Astrocyte of the spinal cord (primary cell): ENCODE results near the gene NRXN2.

Experiments used
- DNase-seq: peaks from one replicate; pipeline ENCODE4 v3.0.0; 2011; ENCODE audit warnings: low read depth, low spot score
- H3K4me3 ChIP-seq: 2 replicates; pipeline ENCODE4 v1.5.1; 2011; ENCODE audit warnings: low read depth, mild to moderate bottlenecking, low read length, moderate library complexity
- in situ Hi-C: cut with HindIII; loops from 2 replicates; pipeline ENCODE4 v1.10.0; 2017; ENCODE audit warnings: low sequenced_read_pairs
- TF ChIP-seq, protein P1 (sequence below): IDR thresholded peaks from 2 replicates; pipeline ENCODE4 v1.5.1; 2012; ENCODE audit warnings: low read depth, mild to moderate bottlenecking, low read length, inconsistent platforms

NRXN2 gene

DNA sequence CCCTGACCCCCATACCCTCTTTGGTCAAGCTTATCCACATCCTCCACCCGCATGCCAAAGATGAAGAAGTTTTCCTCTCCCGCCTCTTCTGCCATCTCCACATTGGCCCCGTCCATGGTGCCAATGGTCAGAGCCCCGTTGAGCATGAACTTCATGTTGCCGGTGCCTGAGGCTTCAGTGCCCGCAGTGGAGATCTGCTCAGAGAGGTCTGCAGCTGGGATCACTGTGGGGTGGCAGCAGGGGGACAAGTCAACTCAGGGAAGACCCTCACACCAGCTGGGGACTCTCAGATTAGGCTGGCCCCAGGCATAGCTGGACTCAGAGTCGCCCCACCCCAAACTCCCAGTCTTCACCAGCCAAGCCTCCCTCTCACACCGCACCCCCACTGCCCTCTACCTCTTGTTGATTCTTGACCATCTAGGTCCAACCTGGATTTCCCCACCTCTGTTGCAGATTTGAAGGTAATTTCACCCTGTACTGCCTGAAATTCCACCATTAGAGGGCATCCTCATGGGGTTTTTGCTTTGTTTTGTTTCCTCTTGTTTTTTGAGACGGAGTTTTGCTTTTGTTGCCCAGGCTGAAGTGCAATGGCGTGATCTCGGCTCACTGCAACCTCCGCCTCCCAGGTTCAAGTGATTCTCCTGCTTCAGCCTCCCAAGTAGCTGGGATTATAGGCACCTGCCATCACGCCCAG, 27.5 kb upstream of the NRXN2 start:
- TF ChIP-seq, protein P1, sequence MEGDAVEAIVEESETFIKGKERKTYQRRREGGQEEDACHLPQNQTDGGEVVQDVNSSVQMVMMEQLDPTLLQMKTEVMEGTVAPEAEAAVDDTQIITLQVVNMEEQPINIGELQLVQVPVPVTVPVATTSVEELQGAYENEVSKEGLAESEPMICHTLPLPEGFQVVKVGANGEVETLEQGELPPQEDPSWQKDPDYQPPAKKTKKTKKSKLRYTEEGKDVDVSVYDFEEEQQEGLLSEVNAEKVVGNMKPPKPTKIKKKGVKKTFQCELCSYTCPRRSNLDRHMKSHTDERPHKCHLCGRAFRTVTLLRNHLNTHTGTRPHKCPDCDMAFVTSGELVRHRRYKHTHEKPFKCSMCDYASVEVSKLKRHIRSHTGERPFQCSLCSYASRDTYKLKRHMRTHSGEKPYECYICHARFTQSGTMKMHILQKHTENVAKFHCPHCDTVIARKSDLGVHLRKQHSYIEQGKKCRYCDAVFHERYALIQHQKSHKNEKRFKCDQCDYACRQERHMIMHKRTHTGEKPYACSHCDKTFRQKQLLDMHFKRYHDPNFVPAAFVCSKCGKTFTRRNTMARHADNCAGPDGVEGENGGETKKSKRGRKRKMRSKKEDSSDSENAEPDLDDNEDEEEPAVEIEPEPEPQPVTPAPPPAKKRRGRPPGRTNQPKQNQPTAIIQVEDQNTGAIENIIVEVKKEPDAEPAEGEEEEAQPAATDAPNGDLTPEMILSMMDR = peak; percentile 16
- no peak for DNase-seq
- H3K4me3 ChIP-seq = no peak overlapping the region
- in situ Hi-C loops = no loop called here

DNA sequence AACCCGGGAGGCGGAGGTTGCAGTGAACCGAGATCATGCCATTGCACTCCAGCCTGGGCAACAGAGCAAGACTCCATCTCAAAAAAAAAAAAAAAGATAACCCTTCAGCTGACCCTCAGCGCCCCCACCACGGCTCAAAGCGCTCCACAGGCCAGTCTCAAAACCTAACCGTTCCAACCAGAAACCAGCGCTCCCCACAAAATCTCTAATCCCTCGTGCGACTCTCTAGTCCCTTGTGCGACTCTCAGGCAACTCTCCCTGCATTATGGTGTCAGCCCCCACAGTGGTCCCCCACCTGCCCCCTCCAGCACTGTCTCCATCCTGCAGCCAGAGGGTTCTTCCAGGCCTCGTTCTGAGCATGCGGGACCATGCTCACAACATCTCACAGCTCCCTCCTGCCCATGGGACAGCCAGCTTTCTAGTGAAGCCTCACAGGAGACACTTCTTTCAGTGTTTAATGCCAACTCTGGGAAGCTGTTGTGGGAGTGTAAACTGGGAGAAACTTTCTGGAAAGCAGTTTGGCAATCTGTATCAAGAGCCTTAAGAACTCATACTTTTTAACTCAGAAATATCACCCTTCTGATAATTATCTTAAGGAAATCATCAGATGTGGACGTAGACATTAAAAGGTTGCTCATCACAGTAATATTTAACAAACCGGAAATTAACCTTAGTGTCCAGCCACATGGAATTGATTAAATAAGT, 25.1 kb upstream of the NRXN2 start:
- no peak overlapping the region for H3K4me3 ChIP-seq
- in situ Hi-C loops = no loop called here
- DNase-seq = no peak
- TF ChIP-seq, protein P1 = no peak

DNA sequence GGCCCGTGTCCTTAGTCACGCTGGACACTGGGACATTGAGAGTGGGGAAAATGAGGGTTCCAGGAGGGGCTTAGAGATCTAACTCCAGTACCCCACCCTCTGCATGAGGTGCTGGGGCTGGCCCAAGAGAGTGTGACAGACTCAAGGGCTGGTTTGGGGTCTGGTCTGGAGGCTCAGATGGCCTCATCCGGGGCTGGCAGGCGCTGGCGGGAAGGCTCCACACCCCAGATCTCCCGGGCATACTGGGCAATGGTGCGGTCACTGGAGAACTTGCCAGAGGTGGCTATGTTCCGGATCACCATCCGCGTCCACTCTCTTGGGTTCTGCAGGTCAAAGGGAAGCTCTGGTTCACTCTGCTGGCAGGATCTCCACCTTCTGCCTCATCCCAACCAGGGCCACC, 23.5 kb upstream of the NRXN2 start:
- TF ChIP-seq, protein P1 = no peak
- H3K4me3 ChIP-seq = no peak overlapping the region
- no peak for DNase-seq
- in situ Hi-C loops = no loop called here

DNA sequence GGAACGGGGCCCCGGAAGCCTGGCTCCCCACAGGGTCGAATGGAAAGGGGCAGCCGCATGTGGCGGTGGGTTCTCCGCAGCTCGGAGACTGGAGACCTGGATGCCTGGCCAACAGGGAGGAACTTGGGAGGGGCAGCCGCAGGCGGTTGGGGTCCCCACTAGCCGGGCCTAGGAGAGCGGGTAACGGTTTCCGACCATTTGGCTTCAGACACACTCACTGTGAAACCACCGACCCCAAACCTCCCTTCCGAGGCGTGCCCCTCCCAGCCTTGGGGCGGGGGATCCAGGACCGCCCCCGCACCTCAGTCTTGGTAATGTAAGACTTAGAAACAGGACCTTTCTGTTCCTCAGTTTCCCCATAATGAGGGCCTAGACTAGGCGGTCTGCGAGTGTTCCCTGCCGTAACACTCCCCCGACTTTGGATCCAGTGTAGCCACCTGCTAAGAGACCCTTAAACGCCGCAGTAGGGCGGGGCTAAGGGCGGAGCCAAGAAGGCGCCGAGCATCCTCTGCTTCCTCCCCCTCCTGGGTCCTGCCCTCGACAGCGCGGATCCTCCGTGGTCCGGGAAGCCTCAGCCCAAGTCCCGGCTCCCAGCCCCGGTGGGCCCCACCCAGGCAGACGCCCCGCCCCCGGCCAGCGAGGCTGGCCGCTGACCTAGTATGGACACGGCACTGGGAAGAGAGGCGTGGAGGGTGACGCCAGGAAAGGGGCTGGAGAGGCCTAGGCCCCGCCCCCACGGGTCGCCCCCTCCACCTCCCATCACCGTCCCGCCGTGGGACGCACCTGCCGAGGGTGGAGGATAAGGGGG, 22.7 kb upstream of the NRXN2 start:
- DNase-seq = peak; percentile 56
- H3K4me3 ChIP-seq = peak overlapping the region; percentile 24
- in situ Hi-C loops = no loop called here
- TF ChIP-seq, protein P1 = no peak

DNA sequence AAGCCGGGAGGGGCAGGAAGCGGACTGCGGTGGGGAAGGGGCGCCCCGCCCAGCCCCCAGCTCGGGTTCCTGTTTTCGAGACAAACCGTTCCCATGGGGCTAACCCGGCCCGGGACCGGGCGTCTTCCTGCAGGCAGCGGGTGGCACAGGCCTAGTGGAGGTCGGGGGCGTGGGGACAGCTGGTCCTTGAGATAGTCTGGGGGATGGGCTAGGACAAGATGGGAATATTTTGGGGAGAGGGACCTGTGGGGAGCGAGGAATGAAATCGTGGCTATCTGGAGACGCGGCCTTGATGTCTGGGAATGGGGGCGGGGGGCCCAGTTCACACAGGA, 22.2 kb upstream of the NRXN2 start:
- peak overlapping the region; percentile 24 for H3K4me3 ChIP-seq
- TF ChIP-seq, protein P1 = no peak
- in situ Hi-C loops = no loop called here
- DNase-seq = no peak

DNA sequence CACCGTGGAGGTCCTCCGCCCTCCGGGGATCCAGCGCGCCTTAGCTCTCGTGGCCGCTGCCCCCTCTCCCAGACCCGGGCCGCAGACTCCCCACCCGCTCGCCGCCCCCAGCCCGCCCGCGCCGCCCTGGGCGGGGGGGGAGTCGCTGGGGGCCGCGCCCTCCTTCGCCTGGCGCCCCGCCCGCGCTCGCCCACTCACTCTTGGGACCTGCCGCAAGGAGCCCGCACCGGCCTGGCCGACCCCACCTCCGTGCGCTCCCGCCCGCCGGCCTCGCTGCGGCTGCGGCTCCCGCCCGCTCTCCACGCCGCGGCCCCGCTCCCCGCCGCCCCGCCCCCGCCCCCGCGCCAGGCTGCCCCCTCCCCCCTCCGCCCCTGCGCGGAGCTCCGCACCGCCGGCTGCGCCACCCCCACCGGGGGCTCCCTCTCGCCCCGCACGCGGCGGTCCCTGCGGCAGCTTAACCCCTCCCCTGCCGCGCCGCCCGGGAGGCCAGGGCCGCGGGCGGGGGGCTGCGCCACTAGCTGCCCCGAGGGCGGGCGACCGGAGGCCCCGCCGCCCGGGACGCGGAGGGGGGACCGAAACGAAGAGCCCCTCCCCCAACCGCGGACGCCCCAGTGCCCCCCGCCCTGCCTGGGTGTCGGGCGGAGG, 21.7 kb upstream of the NRXN2 start:
- TF ChIP-seq, protein P1 = no peak
- in situ Hi-C loops = no loop called here
- no peak for DNase-seq
- peak overlapping the region; percentile 24 for H3K4me3 ChIP-seq
